A549 (cell line): Measurements from ENCODE around the gene PRMT3. TPM values are rescaled to one million over a fixed set of nuclear protein-coding genes. Genes with fewer than 3 reads are reported as not detected.

Source experiments
- ATAC-seq, 2 experiments: fragments of 200-7000 bp in 1 of 2; fragments of >200 bp in 1 of 2; cut with Nextera tagmentation in 1 of 2; cut with Tn5 transposase in 1 of 2; 3 replicates each; pipeline versions ENCODE4 v1.8.0 to v1.9.1; 2018 to 2020; ENCODE audit warnings: mild to moderate bottlenecking in 1 of 2, moderate library complexity in 1 of 2
- CTCF ChIA-PET: fragments of 300-600 bp; sonication (Branson Sonifier 250); formaldehyde crosslinking; extraction: SDS; loops from one replicate; lab custom pipeline; 2021; ENCODE audit warnings: antibody characterized with exemption, inconsistent platforms; lab: Yijun Ruan, JAX
- POLR2A ChIA-PET: fragments of 350-600 bp; formaldehyde crosslinking; extraction: SDS; loops from one replicate; lab custom pipeline; 2021; ENCODE audit warnings: antibody characterized with exemption, inconsistent platforms; lab: Yijun Ruan, JAX
- DNase-seq, 2 experiments: peaks; one replicate each; pipeline versions ENCODE4 v3.0.0 to v3.0.0-alpha.2; 2011 to 2016; ENCODE audit warnings: low read depth in 1 of 2, low spot score in 1 of 2
- FAIRE-seq: peaks from 2 replicates; lab custom pipeline; 2011; peaks lifted over from hg19 to GRCh38; lab: Jason Lieb, UNC
- H3K27ac ChIP-seq, 2 experiments: fragments of >200 bp; sonication (Bioruptor Twin); formaldehyde crosslinking; 3 replicates each; pipeline ENCODE4 v1.5.1; 2016 to 2017
- H3K4me1 ChIP-seq: fragments of >200 bp; sonication (Bioruptor Twin); formaldehyde crosslinking; 3 replicates; pipeline ENCODE4 v1.6.1; 2016
- H3K4me2 ChIP-seq: fragments of >200 bp; sonication (Bioruptor Twin); formaldehyde crosslinking; 3 replicates; pipeline ENCODE4 v1.6.1; 2016
- H3K4me3 ChIP-seq: fragments of >200 bp; sonication (Bioruptor Twin); formaldehyde crosslinking; 3 replicates; pipeline ENCODE4 v1.5.1; 2016
- H3K9me3 ChIP-seq: fragments of >200 bp; sonication (Bioruptor Twin); formaldehyde crosslinking; 3 replicates; pipeline ENCODE4 v1.6.1; 2016
- BCL3 ChIP-seq: fragments of >200 bp; sonication (Bioruptor Twin); formaldehyde crosslinking; IDR thresholded peaks from 3 replicates; pipeline ENCODE4 v1.6.1; 2016
- CBX8 ChIP-seq: fragments of 200-600 bp; sonication (generic); IDR thresholded peaks from 2 replicates; pipeline ENCODE4 v1.6.1; 2016
- CHD4 ChIP-seq: fragments of 200-600 bp; sonication (generic); IDR thresholded peaks from 2 replicates; pipeline ENCODE4 v1.6.1; 2016; ENCODE audit warnings: antibody characterized with exemption, mild to moderate bottlenecking, borderline replicate concordance
- CTCF ChIP-seq: fragments of >200 bp; sonication (Bioruptor Twin); formaldehyde crosslinking; IDR thresholded peaks from 3 replicates; pipeline ENCODE4 v1.5.1; 2016
- EHF ChIP-seq: fragments of 250-450 bp; sonication (Bioruptor Pico); IDR thresholded peaks from 2 replicates; pipeline ENCODE4 v1.5.0; 2020; ENCODE audit warnings: mild to moderate bottlenecking
- ELK1 ChIP-seq: fragments of 150-350 bp; IDR thresholded peaks from 2 replicates; pipeline ENCODE4 v1.6.1; 2014; ENCODE audit warnings: low read depth, mild to moderate bottlenecking, low read length
- EP300 ChIP-seq, 2 experiments: fragments of >200 bp; sonication (Bioruptor Twin); formaldehyde crosslinking; IDR thresholded peaks; 2 replicates in 1 of 2; 3 replicates in 1 of 2; pipeline ENCODE4 v1.6.1; 2016 to 2017
- FOSL2 ChIP-seq, 2 experiments: fragments of 450-650 bp in 1 of 2; fragments of >200 bp in 1 of 2; sonication (Bioruptor Twin) in 1 of 2; formaldehyde crosslinking; IDR thresholded peaks; 2 replicates each; pipeline versions ENCODE4 v1.5.0 to v1.6.1; 2016 to 2020; ENCODE audit warnings: mild to moderate bottlenecking in 1 of 2, moderate library complexity in 1 of 2
- HEYL ChIP-seq: fragments of 250-450 bp; sonication (Bioruptor Pico); IDR thresholded peaks from 2 replicates; pipeline ENCODE4 v1.8.0; 2021; ENCODE audit warnings: mild to moderate bottlenecking, moderate library complexity
- HMGXB4 ChIP-seq: fragments of 250-450 bp; sonication (Bioruptor Pico); IDR thresholded peaks from 2 replicates; pipeline ENCODE4 v1.5.0; 2021; ENCODE audit warnings: mild to moderate bottlenecking, moderate library complexity, borderline replicate concordance
- HOXA7 ChIP-seq: fragments of 250-450 bp; sonication (Bioruptor Pico); IDR thresholded peaks from 2 replicates; pipeline ENCODE4 v1.5.0; 2020; ENCODE audit warnings: mild to moderate bottlenecking, moderate library complexity
- HOXB13 ChIP-seq: fragments of 250-450 bp; sonication (Bioruptor Pico); IDR thresholded peaks from 2 replicates; pipeline ENCODE4 v1.5.0; 2020; ENCODE audit warnings: low read depth, mild to moderate bottlenecking, moderate library complexity
- JUNB ChIP-seq: fragments of >200 bp; sonication (Bioruptor Twin); formaldehyde crosslinking; IDR thresholded peaks from 2 replicates; pipeline ENCODE4 v1.6.1; 2016
- MAFK ChIP-seq: fragments of 450-650 bp; IDR thresholded peaks from 2 replicates; pipeline ENCODE4 v1.6.1; 2014; ENCODE audit not compliant: partially characterized antibody
- MAX ChIP-seq: IDR thresholded peaks from 2 replicates; pipeline ENCODE4 v1.6.1; 2012
- NR3C1 ChIP-seq: fragments of >200 bp; sonication (Bioruptor Twin); formaldehyde crosslinking; IDR thresholded peaks from 3 replicates; pipeline ENCODE4 v1.6.1; 2017
- PHF8 ChIP-seq: fragments of 200-600 bp; sonication (generic); IDR thresholded peaks from 2 replicates; pipeline ENCODE4 v1.6.1; 2016; ENCODE audit warnings: low read depth, mild to moderate bottlenecking, antibody characterized with exemption, moderate library complexity, borderline replicate concordance
- POLR2A ChIP-seq: IDR thresholded peaks from 2 replicates; pipeline ENCODE4 v1.6.1; 2012; ENCODE audit warnings: mild to moderate bottlenecking, low read length
- SREBF2 ChIP-seq: fragments of 450-650 bp; IDR thresholded peaks from 2 replicates; pipeline ENCODE4 v1.6.1; 2014; ENCODE audit warnings: mild to moderate bottlenecking, moderate library complexity
- ZFP36 ChIP-seq: fragments of 450-650 bp; IDR thresholded peaks from 2 replicates; pipeline ENCODE4 v1.6.1; 2014; ENCODE audit warnings: borderline replicate concordance; ENCODE audit not compliant: partially characterized antibody
- ZSCAN20 ChIP-seq: fragments of 250-450 bp; sonication (Bioruptor Pico); IDR thresholded peaks from 2 replicates; pipeline ENCODE4 v1.8.0; 2022; ENCODE audit warnings: mild to moderate bottlenecking, moderate library complexity
- WGBS: methylation state at CpG from one replicate; pipeline ENCODE4 v1.1.6; 2017; ENCODE audit errors: missing lambda C conversion rate; 5-methylcytosine and 5-hydroxymethylcytosine counted together
- polyA plus RNA-seq, 4 experiments: library from polyadenylated mRNA; depleted of rRNA in 3 of 4; stranded (reverse); fragments of >200 nt; fragmentation: RNase III in 1 of 4; extraction: RNeasy Plus Mini Kit Qiagen cat#74134 plus additional on column Dnase treatment in 1 of 4; gene quantifications; 2 replicates in 3 of 4; 3 replicates in 1 of 4; pipeline ENCODE4 v1.2.3, GENCODE V29; 2011 to 2017

Gene PRMT3
- polyA plus RNA-seq, 2 of the 4 experiments (the other 2 are of a cell fraction), result 34.6 to 53.9 TPM

- CTCF ChIA-PET, result interaction anchor here (0.7 to 3.9 kb wide), 2 partner anchors 12 to 19 kb away, joined by 3 to 12 read pairs; no protein-coding TSS in a partner anchor
- FAIRE-seq, result no peak
- TF ChIP-seq POLR2A (no peak), HEYL (no peak), BCL3 (no peak), CTCF (no peak)
- H3K27ac ChIP-seq, result no peak overlapping the region
- no peak for ATAC-seq
- H3K4me1 ChIP-seq, result no peaks in the 10 kb centered on the region
- H3K4me3 ChIP-seq, result no peak overlapping the region
- no peak overlapping the region for H3K4me2 ChIP-seq
- H3K9me3 ChIP-seq, result no peaks in the 10 kb centered on the region
- POLR2A ChIA-PET, result no interaction called here
- DNase-seq, result no peak
Observed at GRCh38 chr11:20415432-20415831, 27.9 kb downstream of the PRMT3 start.

GRCh38 chr11:20417771-20418170, 30.3 kb downstream of the PRMT3 start:
- H3K4me1 ChIP-seq, result no peaks in the 10 kb centered on the region
- ChIA-PET POLR2A (no interaction called here), CTCF (no interaction called here)
- H3K4me3 ChIP-seq, result no peak overlapping the region
- no peak overlapping the region for H3K27ac ChIP-seq
- FAIRE-seq, result no peak
- H3K9me3 ChIP-seq, result no peaks in the 10 kb centered on the region
- no peak for TF ChIP-seq HOXA7 (CRISPR knock-in tag)
- no peak for TF ChIP-seq HOXB13
- no peak for TF ChIP-seq CHD4
- ATAC-seq, result no peak
- DNase-seq, result no peak
- H3K4me2 ChIP-seq, result no peak overlapping the region
- 84% methylated on average over 2 of the region's 2 CpGs for WGBS

- FAIRE-seq (no peak), ATAC-seq (no peak), DNase-seq (no peak)
- Histone ChIP-seq H3K27ac (no peak overlapping the region), H3K4me1 (no peaks in the 10 kb centered on the region), H3K4me2 (no peak overlapping the region), H3K4me3 (no peak overlapping the region), H3K9me3 (no peaks in the 10 kb centered on the region)
- 91% methylated on average over 2 of the region's 2 CpGs for WGBS
- CTCF ChIA-PET, result no interaction called here
- no peak for TF ChIP-seq SREBF2
- TF ChIP-seq, all 56 proteins: peak for 0
- POLR2A ChIA-PET, result no interaction called here
Observed at GRCh38 chr11:20421946-20422345, 34.4 kb downstream of the PRMT3 start.

- TF ChIP-seq EP300 (IDR thresholded peaks at IDR 0.05) (no peak), EHF (CRISPR knock-in tag) (no peak), ZFP36 (no peak), ZSCAN20 (CRISPR knock-in tag) (no peak), ELK1 (no peak), SREBF2 (no peak), MAFK (no peak), MAX (no peak), PHF8 (no peak), NR3C1 (no peak), HMGXB4 (CRISPR knock-in tag) (no peak), JUNB (no peak), HEYL (no peak), FOSL2 (IDR thresholded peaks at IDR 0.05) (no peak), FOSL2 (CRISPR knock-in tag; IDR thresholded peaks at IDR 0.05) (no peak), BCL3 (no peak), CBX8 (no peak)
- H3K9me3 ChIP-seq, result no peaks in the 10 kb centered on the region
- no peaks in the 10 kb centered on the region for H3K4me1 ChIP-seq
- 89% methylated on average over 5 of the region's 5 CpGs for WGBS
- H3K4me3 ChIP-seq, result no peak overlapping the region
- FAIRE-seq (no peak), DNase-seq (no peak), ATAC-seq (no peak)
- ChIA-PET POLR2A (no interaction called here), CTCF (interaction anchor here (1.5 kb wide), 2 partner anchors 9 to 37 kb away, joined by 3 to 4 read pairs; no protein-coding TSS in a partner anchor)
- no peak overlapping the region for H3K4me2 ChIP-seq
- H3K27ac ChIP-seq, result no peak overlapping the region
Observed at GRCh38 chr11:20429216-20429615, 41.7 kb downstream of the PRMT3 start.
